ENCODE results near the gene RAI14. TPM values are rescaled to one million over a fixed set of nuclear protein-coding genes. Genes with fewer than 3 reads are reported as not detected.

The RAI14 gene
- total and polyA plus RNA-seq, 4 donors, result 16.7 to 91.5 (median 49.3) TPM

- Histone ChIP-seq H3K9me3 (ENCODE audit: control insufficient read depth in 4 of 4, insufficient read depth in 3 of 4, low read length in 3 of 4) (peaks cover 0 to 2% (median 0%) of the 10 kb centered on the region in 4 donors), H3K36me3 (ENCODE audit: control insufficient read depth in 4 of 4, insufficient read depth in 4 of 4, low read length in 4 of 4) (no peaks in the 10 kb centered on the region), H3K4me1 (ENCODE audit: control insufficient read depth in 5 of 5, insufficient read depth in 5 of 5, low read length in 5 of 5) (peaks cover 0 to 9% (median 0%) of the 10 kb centered on the region in 5 donors), H3K27me3 (ENCODE audit: control insufficient read depth in 3 of 3, insufficient read depth in 3 of 3, low read length in 2 of 3) (no peaks in the 10 kb centered on the region), H3K9ac (ENCODE audit: insufficient read depth in 1 of 2, low read length in 2 of 2) (no peak overlapping the region), H3K4me3 (no peak overlapping the region), H3K27ac (ENCODE audit: low read depth in 1 of 2, low read length in 1 of 2) (no peak overlapping the region)
- 75 to 80% methylated on average over 4 of the region's 4 CpGs for WGBS, 2 donors
- ATAC-seq (ENCODE audit: insufficient read depth, low FRiP score) (no peak), DNase-seq (peak in 2 of 3 donors; percentile 21 to 54)
- no peak for TF ChIP-seq CTCF (IDR thresholded peaks at IDR 0.05; ENCODE audit: control extremely low read depth, extremely low read depth)
These were observed 198.5 kb downstream of the RAI14 start for GRCh38 chr5:34854459-34855174.

- no peaks in the 10 kb centered on the region for H3K27me3 ChIP-seq (ENCODE audit: control insufficient read depth in 3 of 3, insufficient read depth in 3 of 3, low read length in 2 of 3)
- peaks cover 0 to 2% (median 0%) of the 10 kb centered on the region in 4 donors for H3K9me3 ChIP-seq (ENCODE audit: control insufficient read depth in 4 of 4, insufficient read depth in 3 of 4, low read length in 3 of 4)
- DNase-seq (no peak), ATAC-seq (ENCODE audit: insufficient read depth, low FRiP score) (no peak)
- no peak overlapping the region for H3K27ac ChIP-seq (ENCODE audit: low read depth in 1 of 2, low read length in 1 of 2)
- no peaks in the 10 kb centered on the region for H3K36me3 ChIP-seq (ENCODE audit: control insufficient read depth in 4 of 4, insufficient read depth in 4 of 4, low read length in 4 of 4)
- H3K4me1 ChIP-seq (ENCODE audit: control insufficient read depth in 5 of 5, insufficient read depth in 5 of 5, low read length in 5 of 5), result peaks cover 0 to 9% (median 0%) of the 10 kb centered on the region in 5 donors
- no peak for TF ChIP-seq CTCF (IDR thresholded peaks at IDR 0.05; ENCODE audit: control extremely low read depth, extremely low read depth)
- H3K4me3 ChIP-seq, result no peak overlapping the region
- no peak overlapping the region for H3K9ac ChIP-seq (ENCODE audit: insufficient read depth in 1 of 2, low read length in 2 of 2)
- 81 to 97% methylated on average over 3 of the region's 3 CpGs for WGBS, 2 donors
These were observed 201.0 kb downstream of the RAI14 start for GRCh38 chr5:34857161-34857560.

- WGBS, 2 donors, result 90 to 95% methylated on average over 1 of the region's 1 CpG
- no peak overlapping the region for H3K27ac ChIP-seq (ENCODE audit: low read depth in 1 of 2, low read length in 1 of 2)
- no peaks in the 10 kb centered on the region for H3K36me3 ChIP-seq (ENCODE audit: control insufficient read depth in 4 of 4, insufficient read depth in 4 of 4, low read length in 4 of 4)
- no peak overlapping the region for H3K9ac ChIP-seq (ENCODE audit: insufficient read depth in 1 of 2, low read length in 2 of 2)
- peaks cover 0 to 2% (median 0%) of the 10 kb centered on the region in 4 donors for H3K9me3 ChIP-seq (ENCODE audit: control insufficient read depth in 4 of 4, insufficient read depth in 3 of 4, low read length in 3 of 4)
- H3K4me1 ChIP-seq (ENCODE audit: control insufficient read depth in 5 of 5, insufficient read depth in 5 of 5, low read length in 5 of 5), result peaks cover 0 to 9% (median 2%) of the 10 kb centered on the region in 5 donors
- no peaks in the 10 kb centered on the region for H3K27me3 ChIP-seq (ENCODE audit: control insufficient read depth in 3 of 3, insufficient read depth in 3 of 3, low read length in 2 of 3)
- no peak for TF ChIP-seq CTCF (IDR thresholded peaks at IDR 0.05; ENCODE audit: control extremely low read depth, extremely low read depth)
- no peak for DNase-seq
- H3K4me3 ChIP-seq, result no peak overlapping the region
- no peak for ATAC-seq (ENCODE audit: insufficient read depth, low FRiP score)
These were observed 201.8 kb downstream of the RAI14 start for GRCh38 chr5:34857894-34858293.

All from lung (tissue), 12 donors.